HG03025 (cell line): ENCODE results near the gene MYO5B.

ENCODE experiments used
- ATAC-seq: cut with Tn5 transposase; IDR thresholded peaks from one replicate; pipeline ENCODE4 v1.9.1; 2021; ENCODE audit warnings: mild to moderate bottlenecking, moderate library complexity; ENCODE audit not compliant: unreplicated experiment, low FRiP score

MYO5B gene

DNA sequence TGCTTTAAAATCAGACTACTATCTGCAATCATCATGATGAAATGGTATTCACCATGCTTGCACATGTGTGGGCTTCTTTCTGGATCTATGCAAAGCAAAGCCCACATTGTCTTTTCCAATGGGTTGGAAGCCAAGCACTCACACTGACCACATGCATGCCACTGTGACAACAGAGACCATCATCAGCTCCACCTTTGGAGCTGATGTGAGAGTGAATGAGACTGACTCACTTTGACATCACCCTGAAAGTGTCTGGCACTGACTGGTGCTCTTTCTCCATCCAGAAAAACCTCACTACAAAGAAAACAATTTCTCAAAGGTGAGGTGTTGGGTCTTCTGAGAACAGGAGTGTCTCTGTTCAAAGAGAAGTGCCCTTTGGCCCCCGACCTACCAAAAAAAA, 4.7 kb downstream of the MYO5B start:
- no peak for ATAC-seq

DNA sequence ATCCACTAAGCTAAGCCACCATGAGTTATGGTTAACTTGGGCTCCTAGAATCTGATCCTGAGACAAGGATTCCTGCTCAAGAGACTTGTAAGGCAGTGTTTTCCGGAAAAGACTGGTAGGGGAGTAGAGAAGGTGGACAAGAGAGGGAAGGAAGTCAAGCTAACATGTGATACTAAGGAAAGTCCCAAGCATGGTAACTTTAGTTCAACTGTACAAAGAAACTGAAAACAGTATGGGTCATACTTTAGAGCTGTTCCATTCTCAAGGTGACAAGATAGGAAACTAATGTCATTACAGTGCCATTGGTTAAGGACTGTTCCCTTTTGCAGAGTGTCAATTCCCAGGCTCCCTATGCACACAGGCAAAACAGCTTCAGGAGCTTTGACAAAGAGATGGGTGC, 5.8 kb downstream of the MYO5B start:
- no peak for ATAC-seq

DNA sequence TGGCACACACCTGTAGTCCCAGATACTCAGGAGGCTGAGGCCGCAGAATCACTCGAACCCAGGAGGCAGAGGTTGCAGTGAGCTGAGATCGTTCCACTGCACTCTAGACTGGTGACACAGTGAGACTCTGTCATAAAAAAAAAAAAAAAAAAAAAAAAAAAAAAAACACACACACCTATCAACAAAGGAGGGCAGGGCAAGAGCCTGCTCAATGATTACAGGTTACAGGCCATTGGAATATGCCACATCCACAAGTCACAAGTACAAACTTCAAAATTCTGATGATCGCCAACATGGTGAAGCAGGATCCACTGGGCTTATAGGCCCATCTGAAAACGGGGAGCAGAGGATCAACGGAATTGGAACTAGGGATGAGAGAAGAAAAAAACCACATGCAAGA, 6.3 kb downstream of the MYO5B start:
- no peak for ATAC-seq

DNA sequence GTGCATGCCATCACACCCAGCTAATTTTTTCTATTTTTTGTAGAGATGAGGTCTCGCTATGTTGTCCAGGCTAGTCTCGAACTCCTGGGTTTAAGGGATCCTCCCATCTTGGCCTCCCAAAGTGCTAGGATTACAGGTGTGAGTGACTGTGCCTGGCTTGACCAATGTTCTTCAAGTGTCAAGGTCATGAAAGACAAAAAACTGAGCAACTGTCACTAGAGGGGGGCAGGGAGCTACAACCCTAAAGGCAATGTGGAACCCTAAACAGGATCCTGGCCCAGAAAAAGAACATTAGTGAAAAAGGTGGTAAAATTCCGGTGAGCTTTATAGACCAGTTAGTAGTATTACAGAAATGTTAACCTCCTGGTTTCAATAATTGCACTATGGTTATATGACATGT, 7.3 kb downstream of the MYO5B start:
- ATAC-seq: no peak

DNA sequence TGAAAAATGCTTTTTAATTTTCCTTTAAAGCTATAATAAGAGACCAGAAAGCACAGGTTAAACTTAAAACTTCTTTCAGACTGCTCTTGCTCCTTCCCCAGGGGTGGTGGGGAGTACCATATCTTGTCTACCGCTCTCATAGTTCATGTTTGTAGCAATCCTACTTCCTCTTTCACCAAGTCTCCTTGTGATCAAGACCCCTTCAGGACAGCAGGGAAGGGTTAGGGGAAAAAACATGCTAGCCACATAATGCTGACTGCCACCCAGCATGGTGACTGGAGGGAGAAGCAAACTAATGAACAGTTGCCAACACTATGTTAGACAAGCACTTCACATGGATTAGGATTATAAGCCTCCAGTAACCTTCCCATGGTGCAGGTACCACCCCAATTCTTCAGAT, 8.6 kb downstream of the MYO5B start:
- ATAC-seq: no peak

DNA sequence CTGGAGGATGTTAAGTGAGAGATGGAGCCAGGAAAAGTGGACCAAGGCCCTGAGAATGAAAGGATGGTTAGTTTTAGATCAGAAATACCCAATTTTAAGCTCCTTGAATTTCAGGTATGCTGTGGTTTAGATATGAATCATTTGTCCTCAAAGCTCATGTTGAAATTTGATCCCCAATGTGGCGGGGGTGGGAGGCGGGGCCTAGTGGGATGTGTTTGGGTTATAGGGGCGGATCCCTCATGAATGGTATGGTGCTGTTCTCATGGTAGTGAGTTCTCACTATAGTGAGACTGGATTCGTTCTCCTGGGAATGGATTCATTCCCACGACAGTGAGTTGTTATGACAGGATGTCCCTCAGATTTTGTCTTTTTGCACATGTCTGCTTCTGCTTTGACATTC, 11.4 kb downstream of the MYO5B start:
- no peak for ATAC-seq

DNA sequence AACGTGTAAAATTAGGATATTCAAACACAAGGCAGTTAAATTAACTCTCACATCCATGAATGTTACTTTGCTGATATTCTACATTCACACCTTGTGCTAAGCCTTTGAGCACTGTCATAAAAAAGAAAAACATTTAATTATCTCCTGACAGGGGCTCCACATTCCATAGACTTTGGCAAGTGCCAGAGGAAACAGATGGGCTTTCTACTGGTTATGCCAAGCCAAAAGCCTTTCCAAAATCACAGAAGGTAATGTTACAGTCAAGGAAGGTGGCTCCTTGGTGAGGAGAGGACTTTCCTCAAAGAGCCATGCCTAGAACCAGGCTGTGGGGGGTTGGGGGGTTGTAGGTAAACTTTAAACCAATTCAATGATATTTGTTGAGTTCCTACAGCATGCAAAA, 12.4 kb downstream of the MYO5B start:
- no peak for ATAC-seq

DNA sequence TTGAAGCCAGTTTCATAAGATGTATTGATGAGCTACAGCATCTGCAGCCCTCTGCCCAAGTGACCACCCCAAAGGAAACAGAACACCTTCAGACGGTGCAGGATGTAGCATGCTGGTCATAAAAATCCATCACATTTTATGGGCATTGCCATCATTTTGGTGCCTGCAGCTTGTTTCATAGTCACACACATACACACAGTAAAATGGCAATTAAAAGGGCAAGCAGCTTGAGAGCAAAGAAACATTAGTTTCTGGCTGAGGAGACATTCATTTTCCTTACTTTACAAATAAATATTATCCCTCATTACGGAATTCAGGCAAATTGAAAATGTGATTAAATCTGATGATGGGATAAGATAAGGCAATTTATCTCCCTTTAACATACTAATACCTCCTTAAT, 13.4 kb downstream of the MYO5B start:
- ATAC-seq: no peak

DNA sequence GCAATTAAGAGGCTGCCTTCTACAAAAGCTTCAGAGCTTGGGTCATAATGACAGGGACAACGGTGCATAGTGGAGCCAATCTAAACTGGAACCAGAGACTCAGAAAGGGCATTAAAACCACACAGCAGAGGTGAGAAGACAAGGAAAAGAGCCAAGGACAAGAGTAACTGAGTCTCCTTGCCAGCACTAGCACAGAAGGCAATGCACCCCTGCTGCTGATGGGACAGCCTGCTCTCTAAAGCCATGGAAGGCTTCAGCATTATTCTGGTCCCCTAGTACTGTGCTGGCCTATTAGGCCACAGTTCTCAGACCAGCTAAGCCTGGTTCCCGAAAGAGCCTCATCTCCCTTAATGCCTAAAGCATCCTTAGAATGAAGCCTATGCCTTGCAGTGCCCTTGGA, 15.5 kb downstream of the MYO5B start:
- ATAC-seq: no peak

DNA sequence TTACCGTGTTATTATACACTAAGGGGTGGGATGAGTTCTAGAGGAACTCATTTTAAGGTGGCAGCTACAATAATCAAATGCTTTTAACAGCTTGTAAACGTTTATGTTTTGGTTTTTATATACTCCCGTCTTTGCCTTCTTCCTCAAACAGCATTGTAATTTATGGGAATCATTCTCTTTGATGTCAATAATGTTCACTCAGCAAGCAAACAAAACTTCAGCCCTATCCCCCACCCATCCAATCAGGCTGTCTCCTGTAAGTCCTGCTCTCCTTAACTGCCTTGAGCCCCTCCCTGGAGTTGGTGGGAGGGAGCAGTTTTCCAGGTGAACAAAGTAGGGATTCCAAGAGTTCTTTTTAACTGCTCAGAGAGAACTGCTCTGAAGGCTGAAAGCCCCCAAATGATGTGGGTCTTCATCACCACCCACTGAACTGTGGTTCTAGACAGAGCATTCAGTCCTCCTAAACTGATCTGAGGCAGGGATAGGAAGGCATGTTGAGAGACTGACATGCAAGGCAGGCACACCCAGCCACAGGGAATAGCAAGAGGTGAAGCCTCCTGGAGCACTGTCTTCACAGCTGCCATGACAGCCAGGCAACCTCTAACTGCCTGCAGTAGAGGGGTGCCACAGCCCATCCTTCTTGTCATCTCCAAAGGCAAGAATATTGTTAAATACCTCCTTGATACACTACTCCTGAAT, 17.5 kb downstream of the MYO5B start:
- ATAC-seq: no peak

DNA sequence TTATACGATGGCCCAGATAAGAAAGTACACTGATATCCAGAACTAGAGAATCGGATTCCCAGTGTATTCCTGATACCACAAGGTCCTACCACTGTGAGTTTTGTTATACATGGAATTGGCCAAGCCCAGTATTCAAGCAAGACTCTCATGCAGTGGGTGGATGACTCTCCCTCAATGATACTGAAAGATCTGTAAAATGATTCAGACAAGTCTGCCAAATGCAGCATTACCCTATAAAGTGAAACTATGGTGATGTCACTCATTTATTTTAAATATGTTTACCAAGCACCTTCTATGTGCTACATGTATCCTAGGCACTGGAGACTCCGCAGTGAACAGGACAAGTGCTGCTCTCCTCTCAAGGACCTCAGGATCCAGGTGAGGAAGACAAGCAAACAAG, 22.6 kb downstream of the MYO5B start:
- ATAC-seq: no peak

DNA sequence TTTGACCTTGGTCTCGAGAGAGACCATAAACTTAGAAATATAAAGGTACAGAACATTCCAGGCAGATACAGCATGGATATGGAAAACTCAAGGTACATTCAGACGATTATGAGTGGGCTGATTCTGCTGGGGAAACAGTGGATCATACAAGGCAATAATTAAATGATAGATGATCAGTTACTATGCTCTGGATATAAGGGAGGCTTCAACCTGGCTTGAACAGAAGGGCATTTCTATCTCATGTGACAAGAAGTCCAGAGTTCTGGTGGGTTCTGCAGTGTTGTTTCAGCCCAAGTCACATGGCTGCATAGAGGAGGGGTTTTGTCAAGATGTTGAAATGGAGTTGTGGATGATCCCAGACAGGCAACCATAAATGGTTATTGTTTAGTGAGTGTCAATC, 23.5 kb downstream of the MYO5B start:
- ATAC-seq: no peak

DNA sequence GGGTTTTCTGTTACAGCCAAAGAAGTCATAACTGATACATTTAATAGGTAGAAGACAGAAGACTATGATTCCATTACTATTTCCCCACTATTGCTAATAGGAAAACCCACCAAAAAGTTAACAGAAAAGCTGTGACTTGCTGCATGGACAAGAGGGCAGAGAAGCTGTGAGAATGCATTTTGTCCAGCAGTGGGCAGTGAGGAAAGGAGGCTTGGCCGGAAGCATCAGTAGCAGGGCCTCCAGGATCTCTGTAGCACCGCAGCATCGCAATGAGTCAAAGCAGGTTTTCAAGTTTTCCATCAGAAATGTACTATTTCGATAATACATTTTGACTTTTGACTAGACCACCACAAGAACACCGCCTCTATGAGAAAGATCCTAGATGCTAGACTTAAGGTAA, 24.9 kb downstream of the MYO5B start:
- no peak for ATAC-seq

DNA sequence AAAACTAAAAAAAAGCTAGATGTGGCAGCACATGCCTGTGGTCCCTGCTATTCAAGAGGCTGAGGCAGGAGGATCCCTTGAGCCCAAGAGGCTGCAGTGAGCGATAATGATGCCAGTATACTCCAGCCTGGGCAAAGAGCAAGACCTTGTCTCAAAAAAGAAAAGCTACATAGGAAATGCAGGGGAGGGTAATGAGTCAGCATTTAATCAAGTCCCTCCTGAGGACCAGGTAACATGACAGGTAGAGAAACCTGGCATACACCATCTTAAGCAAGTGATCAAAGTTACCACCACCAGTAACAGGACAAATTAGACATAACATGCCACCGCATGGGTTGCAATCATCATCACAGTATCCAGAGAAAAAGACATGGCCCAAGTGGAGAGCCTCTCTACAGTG, 25.8 kb downstream of the MYO5B start:
- no peak for ATAC-seq

DNA sequence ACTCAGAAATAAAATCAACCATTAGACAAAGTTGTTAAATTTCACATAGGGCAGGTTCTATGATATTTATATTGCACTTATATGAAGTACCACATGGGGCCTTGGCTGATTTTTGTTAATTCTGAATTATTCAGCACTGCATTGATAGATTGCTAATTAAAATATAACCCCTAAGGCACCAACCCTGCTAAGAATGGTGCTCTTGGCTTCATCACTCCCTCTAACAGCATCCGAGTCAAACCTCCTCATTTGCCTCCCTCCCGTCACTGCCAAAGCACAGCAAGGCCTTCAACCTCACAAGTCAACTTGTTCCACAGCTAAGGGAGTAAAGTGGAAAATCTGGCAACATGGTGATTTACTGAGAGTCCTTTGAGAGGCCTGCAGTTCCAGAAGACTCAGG, 27.0 kb downstream of the MYO5B start:
- no peak for ATAC-seq

DNA sequence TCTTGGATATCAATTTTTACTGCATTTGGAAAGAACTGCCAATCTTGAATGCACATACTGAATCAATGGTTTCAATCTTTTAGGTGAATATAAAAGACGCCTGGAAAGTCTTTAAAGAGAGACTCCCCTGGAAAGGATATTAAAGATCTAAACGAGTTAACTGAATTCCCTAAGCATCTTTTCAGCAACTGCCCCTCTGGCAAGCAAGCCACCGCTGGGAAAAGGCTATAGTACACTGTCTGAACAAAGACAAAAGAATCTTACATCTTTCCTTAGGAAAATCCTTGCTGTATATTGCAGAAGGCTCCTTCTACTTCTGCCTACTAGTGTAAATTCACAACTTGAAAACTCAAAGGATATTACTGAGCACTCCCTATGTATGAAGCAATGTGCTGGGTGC, 28.0 kb downstream of the MYO5B start:
- ATAC-seq: no peak

DNA sequence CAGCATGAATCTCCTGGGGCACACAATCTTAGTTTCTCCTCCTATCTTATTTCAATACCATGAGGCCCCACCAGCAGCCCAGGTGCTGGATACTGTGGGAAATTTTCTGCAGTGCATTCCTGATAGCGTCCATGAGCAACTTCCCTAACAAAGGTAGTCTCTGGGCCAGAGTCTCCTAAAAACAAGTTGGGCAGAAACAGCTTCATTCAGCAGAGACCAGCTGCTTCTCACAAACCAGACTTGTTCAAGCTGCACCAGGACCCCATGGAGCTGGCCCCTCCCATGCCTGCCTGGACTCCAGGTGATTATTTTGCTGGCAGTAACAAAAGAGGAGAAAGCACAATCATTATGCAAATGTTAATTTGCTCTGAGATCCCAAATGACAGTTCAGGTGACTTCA, 31.4 kb downstream of the MYO5B start:
- no peak for ATAC-seq

DNA sequence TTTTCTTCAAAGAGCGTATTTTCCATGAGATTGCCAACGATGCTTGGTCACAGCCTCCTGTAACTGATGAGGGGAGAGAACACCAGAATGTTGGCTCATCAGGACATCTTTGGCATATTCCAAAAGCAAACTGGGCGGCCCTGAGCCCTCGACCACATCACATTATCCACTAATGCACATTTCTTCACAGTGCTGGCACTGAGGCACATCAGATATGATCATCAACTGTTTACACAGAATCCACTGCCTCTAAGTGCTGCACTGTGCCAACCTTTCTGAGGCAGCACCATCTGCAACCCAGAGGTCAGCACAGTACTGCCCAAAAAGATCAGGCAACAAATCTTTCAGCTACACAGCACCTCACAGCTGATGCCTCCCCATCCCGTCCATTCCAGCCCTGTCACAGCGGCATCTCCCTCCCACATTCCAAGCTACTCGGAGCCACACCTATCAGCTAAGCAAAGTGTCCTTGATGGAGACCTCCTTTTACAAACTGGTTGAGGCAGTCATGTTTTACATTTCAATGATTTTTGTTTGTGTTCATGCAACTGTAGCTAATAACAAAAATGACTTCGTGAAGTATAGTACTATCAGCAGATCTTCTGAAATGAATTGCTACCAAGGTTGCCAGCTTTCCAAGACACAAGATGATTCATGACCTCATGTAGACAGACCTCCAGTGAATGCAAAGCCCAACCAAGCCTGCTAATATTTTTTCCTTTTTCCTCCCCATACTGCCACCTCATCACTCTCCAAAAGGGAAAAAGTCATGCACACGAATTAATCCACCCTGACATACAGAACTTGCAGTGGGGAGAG, 32.3 kb downstream of the MYO5B start:
- ATAC-seq: no peak

DNA sequence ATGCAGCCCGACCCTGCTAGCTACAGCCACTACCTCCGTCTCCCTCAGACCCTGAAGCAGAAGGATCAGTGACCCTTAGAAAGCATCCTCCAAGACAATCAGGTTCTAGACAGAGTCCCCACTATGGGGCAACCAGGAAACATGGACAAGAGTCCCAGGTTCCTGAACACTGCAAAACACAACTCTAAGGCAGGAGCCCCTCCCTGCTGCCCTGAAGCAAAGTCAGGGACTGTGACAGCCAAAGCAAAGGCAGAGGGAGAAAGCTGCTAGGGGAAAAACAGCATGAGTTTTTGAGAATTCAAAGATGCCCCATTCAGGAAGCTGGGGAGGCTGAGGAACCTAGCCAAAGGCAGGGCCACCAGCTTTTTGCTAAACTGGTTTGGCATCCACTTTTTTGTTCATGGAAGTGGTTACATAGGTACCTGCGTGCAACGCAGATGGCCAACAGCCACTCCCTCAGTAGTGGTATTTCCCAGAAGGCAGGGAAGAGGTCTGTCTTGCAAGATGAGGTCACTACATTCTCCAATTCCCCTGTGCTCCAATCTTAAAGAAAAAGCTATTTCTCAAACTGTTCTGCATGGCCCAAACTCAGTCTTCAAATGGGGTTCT, 33.2 kb downstream of the MYO5B start:
- ATAC-seq: no peak

DNA sequence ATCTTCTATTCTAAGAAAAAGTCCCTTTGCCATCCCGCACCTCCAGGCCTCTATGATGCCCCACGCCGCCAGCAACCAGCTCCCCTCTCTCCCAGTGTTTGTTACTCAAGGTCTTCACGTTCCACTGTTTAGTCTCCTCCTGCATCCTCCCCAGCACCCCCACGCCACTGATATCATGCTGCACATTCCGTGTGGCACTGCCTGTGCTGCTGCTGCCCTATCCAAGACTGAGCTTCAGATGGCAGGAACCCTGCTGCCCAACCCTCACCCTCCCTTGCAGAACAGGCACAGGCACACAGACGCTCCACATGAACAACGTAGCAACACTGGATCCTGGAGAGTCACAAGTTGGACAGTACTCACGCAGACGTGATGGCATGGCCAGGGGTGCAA, 35.3 kb downstream of the MYO5B start:
- ATAC-seq: no peak

DNA sequence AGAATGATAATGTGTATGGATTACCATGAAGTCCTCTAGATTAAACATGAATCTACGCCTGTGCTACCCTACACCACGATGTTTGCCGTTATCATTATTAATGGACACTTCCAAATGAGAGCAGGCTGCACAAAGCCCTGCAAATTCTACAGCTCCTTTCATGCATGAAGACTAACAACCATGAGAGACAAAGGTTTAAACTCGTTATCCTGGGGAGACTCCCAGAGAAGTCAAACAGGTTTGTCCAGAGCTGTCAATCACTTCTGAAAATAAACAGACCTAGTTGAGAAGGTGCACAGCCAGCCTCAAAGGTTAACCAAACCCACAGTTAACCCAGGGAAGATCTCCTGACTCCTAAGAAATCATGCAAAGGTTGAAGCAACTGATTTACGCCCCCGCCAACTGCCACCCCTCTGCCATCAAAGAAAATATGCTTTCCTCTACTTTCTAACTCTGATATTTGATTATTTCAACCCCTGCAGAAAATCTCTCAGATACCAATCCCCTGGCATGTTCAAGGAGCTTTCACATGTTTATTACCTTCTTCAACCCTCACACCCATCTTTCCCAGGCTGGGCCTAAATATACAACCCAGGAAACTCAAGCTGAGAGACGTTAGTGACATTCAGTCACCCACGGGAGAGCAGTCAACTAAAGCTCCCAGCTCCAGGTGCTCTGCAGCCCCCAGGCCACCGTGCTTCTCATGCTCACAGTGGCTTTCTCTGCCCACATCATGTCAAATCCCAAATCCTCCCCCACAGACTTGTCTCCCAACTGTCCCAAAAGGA, 35.9 kb downstream of the MYO5B start:
- ATAC-seq: no peak
